Esophagus muscularis mucosa (tissue), 4 donors: ENCODE measurements around the gene SENP8. TPM values are rescaled to one million over a fixed set of nuclear protein-coding genes. Genes with fewer than 3 reads are reported as not detected.

Experiments
- DNase-seq: peaks from one replicate; pipeline ENCODE4 v3.0.0-alpha.2; 2017; ENCODE audit errors: extremely low spot score
- H3K27ac ChIP-seq, 4 donors: fragments of 200-600 bp; sonication (generic); replicated peaks in 1 of 4; 1 replicate in 3 of 4; 2 replicates in 1 of 4; pipeline ENCODE4 v1.5.1; 2016 to 2019; ENCODE audit warnings: mild to moderate bottlenecking in 1 of 4
- H3K27me3 ChIP-seq, 4 donors: fragments of 200-600 bp; sonication (generic); one replicate each; pipeline versions ENCODE4 v1.5.1 to v1.6.0; 2016 to 2019
- H3K36me3 ChIP-seq, 4 donors: fragments of 200-600 bp; sonication (generic); one replicate each; pipeline ENCODE4 v1.5.1; 2016 to 2019
- H3K4me1 ChIP-seq, 4 donors: fragments of 200-600 bp; sonication (generic); one replicate each; pipeline ENCODE4 v1.5.1; 2016 to 2019
- H3K4me3 ChIP-seq, 4 donors: fragments of 200-600 bp; sonication (generic); 1 replicate in 2 of 4; 2 replicates in 2 of 4; pipeline ENCODE4 v1.5.1; 2016 to 2019; ENCODE audit warnings: mild to moderate bottlenecking in 4 of 4, moderate library complexity in 1 of 4
- H3K9me3 ChIP-seq, 4 donors: fragments of 200-600 bp; sonication (generic); 1 replicate in 3 of 4; 2 replicates in 1 of 4; pipeline ENCODE4 v1.5.1; 2016 to 2019
- CTCF ChIP-seq, 3 experiments: fragments of 200-600 bp in 2 of 3; fragments of 450-650 bp in 1 of 3; sonication (generic) in 2 of 3; IDR thresholded peaks; one replicate each; pipeline ENCODE4 v1.5.1; 2017 to 2019; ENCODE audit warnings: antibody characterized with exemption in 3 of 3, mild to moderate bottlenecking in 2 of 3, moderate library complexity in 1 of 3
- EP300 ChIP-seq: sonication (generic); formaldehyde crosslinking; IDR thresholded peaks from one replicate; pipeline ENCODE4 v1.6.1; 2017; ENCODE audit warnings: antibody characterized with exemption
- POLR2A ChIP-seq: fragments of 450-650 bp; IDR thresholded peaks from one replicate; pipeline ENCODE4 v1.6.1; 2017; ENCODE audit warnings: antibody characterized with exemption, moderate library complexity, mild to moderate bottlenecking, low read depth
- POLR2AphosphoS5 ChIP-seq, 2 donors: sonication (generic); formaldehyde crosslinking; IDR thresholded peaks; one replicate each; pipeline ENCODE4 v1.6.1; 2017; ENCODE audit warnings: antibody characterized with exemption in 2 of 2
- WGBS: methylation state at CpG from one replicate; pipeline ENCODE4 v1.1.5; 2018; 5-methylcytosine and 5-hydroxymethylcytosine counted together
- intact Hi-C: fragments of 100-400 bp; cut with DNase I; formaldehyde crosslinking; loops from one replicate; pipeline ENCODE4 v1.15.1; 2023
- total RNA-seq, 4 donors: library from RNA; depleted of rRNA; stranded (reverse); fragments of >200 nt; gene quantifications; one replicate each; pipeline versions ENCODE4 v1.1.0 to v1.2.1, GENCODE V29; 2016

SENP8 gene
- total RNA-seq, 4 donors from 2014 or later = 1.7 to 2.4 (median 2.0) TPM

- no peak for DNase-seq
- Histone ChIP-seq H3K4me1 (peaks cover 0 to 8% (median 6%) of the 10 kb centered on the region in 4 donors), H3K27me3 (no peaks in the 10 kb centered on the region), H3K9me3 (no peaks in the 10 kb centered on the region), H3K27ac (no peak overlapping the region), H3K4me3 (no peak overlapping the region), H3K36me3 (no peaks in the 10 kb centered on the region)
- no peak for TF ChIP-seq EP300
- no peak for TF ChIP-seq POLR2AphosphoS5 (IDR thresholded peaks at IDR 0.05)
- no peak for TF ChIP-seq POLR2A
- no peak for TF ChIP-seq CTCF (IDR thresholded peaks at IDR 0.05)
- intact Hi-C loops = no loop called here
- WGBS = 89% methylated on average over 2 of the region's 5 CpGs
Measured at GRCh38 chr15:72160696-72161245, 42.6 kb downstream of the SENP8 start.

- Histone ChIP-seq H3K27me3 (peaks cover 0 to 4% (median 0%) of the 10 kb centered on the region in 4 donors), H3K4me3 (no peak overlapping the region), H3K4me1 (peaks cover 0 to 4% (median under 1%) of the 10 kb centered on the region in 4 donors), H3K27ac (no peak overlapping the region), H3K9me3 (no peaks in the 10 kb centered on the region), H3K36me3 (no peaks in the 10 kb centered on the region)
- no peak for DNase-seq
- 81% methylated on average over 6 of the region's 7 CpGs for WGBS
- no peak for TF ChIP-seq EP300
- TF ChIP-seq POLR2A = no peak
- TF ChIP-seq CTCF (IDR thresholded peaks at IDR 0.05) = no peak
- TF ChIP-seq POLR2AphosphoS5 (IDR thresholded peaks at IDR 0.05) = no peak
- intact Hi-C loops = no loop called here
Measured at GRCh38 chr15:72161361-72162132, 43.3 kb downstream of the SENP8 start.

GRCh38 chr15:72162569-72162968 is 44.4 kb downstream of the SENP8 start:
- TF ChIP-seq POLR2A (no peak), POLR2AphosphoS5 (IDR thresholded peaks at IDR 0.05) (no peak), CTCF (IDR thresholded peaks at IDR 0.05) (no peak), EP300 (no peak)
- H3K27ac ChIP-seq = no peak overlapping the region
- no peaks in the 10 kb centered on the region for H3K9me3 ChIP-seq
- H3K36me3 ChIP-seq = no peaks in the 10 kb centered on the region
- intact Hi-C loops = no loop called here
- H3K27me3 ChIP-seq = peaks cover 0 to 8% (median 0%) of the 10 kb centered on the region in 4 donors
- WGBS = 93% methylated on average over 3 of the region's 5 CpGs
- H3K4me3 ChIP-seq = no peak overlapping the region
- peaks cover 0 to 3% (median 0%) of the 10 kb centered on the region in 4 donors for H3K4me1 ChIP-seq
- no peak for DNase-seq

GRCh38 chr15:72163719-72164118 is 45.5 kb downstream of the SENP8 start:
- peaks cover 0 to 3% (median 0%) of the 10 kb centered on the region in 4 donors for H3K4me1 ChIP-seq
- intact Hi-C loops = no loop called here
- H3K9me3 ChIP-seq = no peaks in the 10 kb centered on the region
- no peak for DNase-seq
- TF ChIP-seq CTCF (IDR thresholded peaks at IDR 0.05) = no peak
- TF ChIP-seq EP300 = no peak
- no peak for TF ChIP-seq POLR2A
- H3K36me3 ChIP-seq = no peaks in the 10 kb centered on the region
- H3K27ac ChIP-seq = no peak overlapping the region
- H3K4me3 ChIP-seq = no peak overlapping the region
- H3K27me3 ChIP-seq = peaks cover 0 to 13% (median 0%) of the 10 kb centered on the region in 4 donors
- 83% methylated on average over 3 of the region's 4 CpGs for WGBS
